Activated CD8-positive, alpha-beta memory T cell treated with anti-CD3 and anti-CD28 coated beads, Interleukin-2, amount 10 ng/mL, durations not matched to agents 7 days and 5 days (primary cell): ENCODE measurements around the gene ST6GALNAC1. TPM values are rescaled to one million over a fixed set of nuclear protein-coding genes. Genes with fewer than 3 reads are reported as not detected.

ENCODE experiments used
- total RNA-seq, 2 experiments: library from RNA; stranded (reverse); gene quantifications; one replicate each; pipeline ENCODE4 v1.2.3, GENCODE V29; 2021

ST6GALNAC1 gene
- total RNA-seq, 2 experiments from 2014 or later = not detected

Other genes starting within 250 kb of the ST6GALNAC1 start
- 10 to 100 TPM; 30.2 to 34.7 TPM for gene UBE2O, start 190.6 kb downstream of the ST6GALNAC1 start, total RNA-seq
- gene AANAT, start 176.2 kb downstream of the ST6GALNAC1 start, total RNA-seq = not detected
- 10 to 100 TPM; 29.6 to 42.1 TPM for gene RHBDF2, start 142.3 kb downstream of the ST6GALNAC1 start, total RNA-seq
- gene CYGB, start 106.0 kb downstream of the ST6GALNAC1 start, total RNA-seq = not detected
- gene PRCD, start 103.7 kb downstream of the ST6GALNAC1 start, total RNA-seq = not detected
- gene ST6GALNAC2, start 57.9 kb downstream of the ST6GALNAC1 start, total RNA-seq = not detected
- gene MXRA7, start 67.2 kb upstream of the ST6GALNAC1 start, total RNA-seq = 10 to 100 TPM; 29.8 to 32.0 TPM
- 10 to 100 TPM; 60.6 to 72.8 TPM for gene JMJD6, start 82.8 kb upstream of the ST6GALNAC1 start, total RNA-seq
- gene METTL23, start 83.1 kb upstream of the ST6GALNAC1 start, total RNA-seq = 10 to 100 TPM; 40.3 to 42.1 TPM
- gene SRSF2, start 93.6 kb upstream of the ST6GALNAC1 start, total RNA-seq = 100 to 1,000 TPM; 443 to 471 TPM
- gene MFSD11, start 94.4 kb upstream of the ST6GALNAC1 start, total RNA-seq = 10 to 100 TPM; 22.6 to 26.8 TPM
- under 1 TPM; 0.18 to 0.68 TPM for gene MGAT5B, start 224.6 kb upstream of the ST6GALNAC1 start, total RNA-seq